NT2/D1 (cell line): ENCODE measurements around the gene MAN2B1.

Experiments
- SUZ12 ChIP-seq: IDR thresholded peaks from 2 replicates; pipeline ENCODE4 v1.6.1; 2011; ENCODE audit not compliant: insufficient read length, insufficient read depth; ENCODE audit errors: extremely low read depth
- YY1 ChIP-seq: IDR thresholded peaks from 2 replicates; pipeline ENCODE4 v1.6.1; 2011; ENCODE audit not compliant: insufficient read length, insufficient read depth
- ZNF274 ChIP-seq: IDR thresholded peaks from 2 replicates; pipeline ENCODE4 v1.6.1; 2011; ENCODE audit warnings: mild to moderate bottlenecking, low read depth, low read length

DNA sequence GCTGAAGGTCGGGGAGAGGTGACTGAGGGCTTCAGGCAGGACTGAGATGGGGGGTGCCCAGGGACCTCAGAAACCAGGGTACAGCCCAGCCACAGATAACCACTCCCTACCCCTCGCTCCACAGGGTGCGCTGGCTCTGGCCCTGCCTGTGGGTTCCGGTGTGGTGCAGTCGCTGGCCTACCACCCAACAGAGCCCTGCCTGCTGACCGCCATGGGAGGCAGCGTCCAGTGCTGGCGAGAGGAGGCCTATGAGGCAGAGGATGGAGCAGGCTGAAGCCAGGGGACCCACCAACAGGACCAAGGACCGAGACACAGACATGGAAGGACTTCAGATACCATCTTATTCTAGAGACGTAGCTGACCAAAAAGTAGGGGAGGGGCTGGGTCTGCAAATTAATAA lies 8.9 kb upstream of the MAN2B1 start:
- TF ChIP-seq ZNF274: no peak
- no peak for TF ChIP-seq YY1
- no peak for TF ChIP-seq SUZ12
